HUES64 (cell line): ENCODE data around the gene MLH1.
"Not testable (repeated sequence)": the region's sequence is repeated elsewhere in the genome, so short reads cannot be mapped to it uniquely, and the experiment has no call there.

Experiments
- H3K27ac ChIP-seq: 2 replicates; pipeline ENCODE4 v1.7.0; 2013; ENCODE audit warnings: low read depth, low read length, inconsistent platforms
- H3K27me3 ChIP-seq: 2 replicates; pipeline ENCODE4 v1.6.1; 2013; ENCODE audit warnings: mild to moderate bottlenecking, low read length; ENCODE audit not compliant: insufficient read depth
- H3K36me3 ChIP-seq: 2 replicates; pipeline ENCODE4 v1.6.1; 2013; ENCODE audit warnings: mild to moderate bottlenecking, low read length; ENCODE audit not compliant: insufficient read depth
- H3K4me1 ChIP-seq: 2 replicates; pipeline ENCODE4 v1.6.1; 2013; ENCODE audit warnings: mild to moderate bottlenecking, low read length, moderate library complexity; ENCODE audit not compliant: insufficient read depth
- H3K4me3 ChIP-seq: 2 replicates; pipeline ENCODE4 v1.5.1; 2013; ENCODE audit warnings: mild to moderate bottlenecking, low read length, moderate library complexity
- H3K9ac ChIP-seq: 2 replicates; pipeline ENCODE4 v1.6.1; 2013; ENCODE audit warnings: mild to moderate bottlenecking, low read depth, low read length
- H3K9me3 ChIP-seq: 2 replicates; pipeline ENCODE4 v1.6.1; 2013; ENCODE audit warnings: low read depth, low read length; ENCODE audit not compliant: insufficient read depth
- WGBS: fragments of 150-250, 120-280 bp; methylation state at CpG from one replicate; pipeline ENCODE4 v1.1.7; 2013; ENCODE audit warnings: missing lambda C conversion rate; 5-methylcytosine and 5-hydroxymethylcytosine counted together

The MLH1 gene

GRCh38 chr3:37039161-37039846 is 46.0 kb downstream of the MLH1 start:
- Histone ChIP-seq H3K36me3 (peaks cover 89% of the 10 kb centered on the region), H3K27me3 (no peaks in the 10 kb centered on the region), H3K9me3 (peaks cover 5% of the 10 kb centered on the region; the same call in 1 of the 2 replicates), H3K4me3 (no peak overlapping the region), H3K9ac (no peak overlapping the region), H3K4me1 (no peaks in the 10 kb centered on the region), H3K27ac (no peak overlapping the region)
- 96% methylated on average over 1 of the region's 1 CpG for WGBS

GRCh38 chr3:37040231-37040630 is 46.9 kb downstream of the MLH1 start:
- Histone ChIP-seq H3K4me1 (no peaks in the 10 kb centered on the region), H3K4me3 (no peak overlapping the region), H3K9me3 (peaks cover 5% of the 10 kb centered on the region; the same call in 1 of the 2 replicates), H3K36me3 (peaks cover 89% of the 10 kb centered on the region), H3K27me3 (no peaks in the 10 kb centered on the region), H3K27ac (no peak overlapping the region), H3K9ac (no peak overlapping the region)
- 100% methylated on average over 1 of the region's 1 CpG for WGBS

GRCh38 chr3:37041546-37042195 is 48.4 kb downstream of the MLH1 start:
- WGBS, result 82% methylated on average over 1 of the region's 1 CpG
- Histone ChIP-seq H3K9ac (no peak overlapping the region), H3K4me3 (no peak overlapping the region), H3K36me3 (peaks cover 85% of the 10 kb centered on the region), H3K27me3 (no peaks in the 10 kb centered on the region), H3K27ac (no peak overlapping the region), H3K4me1 (no peaks in the 10 kb centered on the region), H3K9me3 (no peaks in the 10 kb centered on the region)

- not testable (repeated sequence) for H3K9me3 ChIP-seq, H3K27me3 ChIP-seq, H3K4me3 ChIP-seq, H3K9ac ChIP-seq, H3K4me1 ChIP-seq, H3K27ac ChIP-seq
- H3K36me3 ChIP-seq, result peaks cover 85% of the 10 kb centered on the region
- 96% methylated on average over 3 of the region's 3 CpGs for WGBS
These were observed 49.4 kb downstream of the MLH1 start for GRCh38 chr3:37042712-37043111.

- 94% methylated on average over 1 of the region's 1 CpG for WGBS
- no peak overlapping the region for H3K27ac ChIP-seq
- no peaks in the 10 kb centered on the region for H3K9me3 ChIP-seq
- no peaks in the 10 kb centered on the region for H3K4me1 ChIP-seq
- H3K9ac ChIP-seq, result no peak overlapping the region
- H3K36me3 ChIP-seq, result peaks cover 93% of the 10 kb centered on the region
- H3K4me3 ChIP-seq, result no peak overlapping the region
- H3K27me3 ChIP-seq, result no peaks in the 10 kb centered on the region
These were observed 57.0 kb downstream of the MLH1 start for GRCh38 chr3:37050282-37050681.

GRCh38 chr3:37052860-37053259 is 59.5 kb downstream of the MLH1 start:
- peaks cover 93% of the 10 kb centered on the region for H3K36me3 ChIP-seq
- no peak overlapping the region for H3K9ac ChIP-seq
- no peak overlapping the region for H3K4me3 ChIP-seq
- no peaks in the 10 kb centered on the region for H3K27me3 ChIP-seq
- H3K4me1 ChIP-seq, result no peaks in the 10 kb centered on the region
- no peak overlapping the region for H3K27ac ChIP-seq
- H3K9me3 ChIP-seq, result no peaks in the 10 kb centered on the region

GRCh38 chr3:37053337-37053736 is 60.0 kb downstream of the MLH1 start:
- H3K36me3 ChIP-seq, result peaks cover 93% of the 10 kb centered on the region
- WGBS, result 69% methylated on average over 4 of the region's 6 CpGs
- no peak overlapping the region for H3K27ac ChIP-seq

GRCh38 chr3:37053753-37054152 is 60.4 kb downstream of the MLH1 start:
- no peak overlapping the region for H3K27ac ChIP-seq
- no peaks in the 10 kb centered on the region for H3K4me1 ChIP-seq
- no peak overlapping the region for H3K4me3 ChIP-seq
- WGBS, result 97% methylated on average over 2 of the region's 2 CpGs
- no peaks in the 10 kb centered on the region for H3K27me3 ChIP-seq
- H3K9me3 ChIP-seq, result no peaks in the 10 kb centered on the region
- peaks cover 93% of the 10 kb centered on the region for H3K36me3 ChIP-seq
- no peak overlapping the region for H3K9ac ChIP-seq

More at GRCh38 chr3:37053337-37053736, 60.0 kb downstream of the MLH1 start:
- H3K9ac ChIP-seq, result no peak overlapping the region
- no peak overlapping the region for H3K4me3 ChIP-seq
- H3K4me1 ChIP-seq, result no peaks in the 10 kb centered on the region
- no peaks in the 10 kb centered on the region for H3K27me3 ChIP-seq
- H3K9me3 ChIP-seq, result no peaks in the 10 kb centered on the region

GRCh38 chr3:37054370-37054769 is 61.1 kb downstream of the MLH1 start:
- Histone ChIP-seq H3K27me3 (no peaks in the 10 kb centered on the region), H3K4me3 (no peak overlapping the region), H3K4me1 (no peaks in the 10 kb centered on the region), H3K27ac (no peak overlapping the region), H3K9me3 (no peaks in the 10 kb centered on the region), H3K9ac (no peak overlapping the region), H3K36me3 (peaks cover 90% of the 10 kb centered on the region)
- 77% methylated on average over 3 of the region's 3 CpGs for WGBS

- not testable (repeated sequence) for H3K9me3 ChIP-seq, H3K27ac ChIP-seq, H3K4me3 ChIP-seq, H3K9ac ChIP-seq, H3K4me1 ChIP-seq, H3K27me3 ChIP-seq
- WGBS, result 98% methylated on average over 8 of the region's 8 CpGs
- peaks cover 83% of the 10 kb centered on the region for H3K36me3 ChIP-seq
These were observed 61.8 kb downstream of the MLH1 start for GRCh38 chr3:37055077-37055476.

GRCh38 chr3:37056826-37057225 is 63.5 kb downstream of the MLH1 start:
- H3K9me3 ChIP-seq, result no peaks in the 10 kb centered on the region
- no peak overlapping the region for H3K4me3 ChIP-seq
- no peaks in the 10 kb centered on the region for H3K27me3 ChIP-seq
- peaks cover 74% of the 10 kb centered on the region for H3K36me3 ChIP-seq
- H3K9ac ChIP-seq, result no peak overlapping the region
- no peak overlapping the region for H3K27ac ChIP-seq
- no peaks in the 10 kb centered on the region for H3K4me1 ChIP-seq
